Measurements from ENCODE around the gene SYNJ2. TPM values are rescaled to one million over a fixed set of nuclear protein-coding genes. Genes with fewer than 3 reads are reported as not detected.

Gene SYNJ2
- total RNA-seq, 2 experiments from 2014 or later: 32.2 to 32.3 TPM

DNA sequence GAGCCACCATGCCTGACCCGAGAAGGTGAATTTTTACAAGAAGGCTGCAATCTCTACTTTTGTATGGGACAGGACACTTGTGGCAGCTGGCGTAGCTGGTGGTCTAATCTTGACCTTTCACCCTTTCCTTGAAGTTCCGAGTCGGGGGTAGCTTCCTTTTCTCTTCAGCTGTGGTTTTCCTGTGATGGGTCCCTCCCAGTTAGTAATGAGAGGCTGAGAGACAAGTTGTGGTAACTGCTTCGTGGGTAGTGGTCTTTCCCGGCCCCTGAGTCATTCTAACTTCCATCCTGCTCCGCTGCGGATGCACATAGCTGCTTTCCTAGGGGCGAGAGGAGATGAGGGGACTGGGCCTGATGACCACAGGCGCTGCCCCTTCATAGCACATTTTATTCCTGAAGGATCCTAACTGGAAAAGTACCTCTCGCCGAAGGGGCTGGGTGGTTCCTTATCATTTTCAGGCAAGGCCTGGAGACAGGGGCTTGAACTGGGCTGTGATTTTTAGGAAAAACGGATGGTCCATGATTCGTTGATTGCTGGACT, 3.1 kb downstream of the SYNJ2 start:
- intact Hi-C loops (cut with micrococcal nuclease): loop anchor here (5.0 kb wide), 4 partner anchors 73 to 222 kb away; partner anchors contain the start of gene SNX9
- peak overlapping the region; percentile 12 for H3K4me3 Mint-ChIP-seq
- H3K9me3 Mint-ChIP-seq: no peaks in the 10 kb centered on the region
- no peak overlapping the region for H3K27ac Mint-ChIP-seq
- ChIA-PET CTCF (interaction anchor here (1.5 to 6.5 kb wide), 3 partner anchors 16 to 87 kb away, joined by 3 to 62 read pairs (median 10); no protein-coding TSS in a partner anchor), POLR2A (interaction anchor here (0.6 kb wide), 1 partner anchor 15 kb away, joined by 3 read pairs; no protein-coding TSS in a partner anchor)
- peak; percentile 46 for DNase-seq
- no peaks in the 10 kb centered on the region for H3K27me3 Mint-ChIP-seq
- no peaks in the 10 kb centered on the region for H3K36me3 Mint-ChIP-seq
- peaks cover 44% of the 10 kb centered on the region for H3K4me1 Mint-ChIP-seq (ENCODE audit: low read depth)

DNA sequence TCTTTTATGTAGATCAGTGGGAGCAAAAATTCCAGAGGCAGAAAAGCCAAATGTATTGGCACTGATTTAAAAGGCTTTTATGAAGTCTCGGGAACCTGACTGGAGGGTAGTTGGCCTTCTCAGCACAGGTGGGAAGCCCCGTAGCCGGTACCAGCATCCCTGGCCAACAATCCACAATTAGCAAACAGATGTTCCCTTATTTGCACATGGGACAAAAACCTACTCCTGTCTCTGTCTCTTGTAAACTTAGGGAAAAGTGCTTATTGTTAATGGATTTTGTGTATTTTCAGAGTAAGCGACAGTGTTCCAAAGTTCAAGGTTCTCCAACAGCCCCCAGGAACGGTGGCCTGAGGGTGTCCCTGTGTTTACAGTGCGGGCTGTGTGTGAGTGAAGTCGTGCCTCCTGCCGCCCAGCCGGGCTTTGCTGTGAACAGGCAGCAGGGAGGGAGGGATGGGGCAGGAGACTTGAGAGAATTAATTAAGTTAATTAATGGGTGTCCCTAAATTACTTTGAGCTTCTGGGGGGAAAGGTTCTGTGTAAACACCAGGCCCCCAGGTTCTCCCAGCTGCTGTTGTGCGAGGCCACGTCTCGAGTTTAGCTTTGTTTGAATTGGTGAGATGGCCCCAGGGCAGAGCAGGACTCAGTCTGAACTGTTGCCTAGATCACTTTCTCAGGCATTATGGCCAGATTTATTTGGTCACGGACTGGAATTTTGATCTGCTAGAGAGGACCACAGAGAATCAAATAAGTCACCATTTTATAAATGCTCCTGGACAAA, 3.9 kb downstream of the SYNJ2 start:
- ChIA-PET CTCF (no interaction called here), POLR2A (no interaction called here)
- no peak overlapping the region for H3K4me3 Mint-ChIP-seq
- no peak overlapping the region for H3K27ac Mint-ChIP-seq
- H3K27me3 Mint-ChIP-seq: no peaks in the 10 kb centered on the region
- intact Hi-C loops (cut with micrococcal nuclease): no loop called here
- no peaks in the 10 kb centered on the region for H3K36me3 Mint-ChIP-seq
- DNase-seq: no peak
- H3K4me1 Mint-ChIP-seq (ENCODE audit: low read depth): peaks cover 48% of the 10 kb centered on the region
- H3K9me3 Mint-ChIP-seq: no peaks in the 10 kb centered on the region

DNA sequence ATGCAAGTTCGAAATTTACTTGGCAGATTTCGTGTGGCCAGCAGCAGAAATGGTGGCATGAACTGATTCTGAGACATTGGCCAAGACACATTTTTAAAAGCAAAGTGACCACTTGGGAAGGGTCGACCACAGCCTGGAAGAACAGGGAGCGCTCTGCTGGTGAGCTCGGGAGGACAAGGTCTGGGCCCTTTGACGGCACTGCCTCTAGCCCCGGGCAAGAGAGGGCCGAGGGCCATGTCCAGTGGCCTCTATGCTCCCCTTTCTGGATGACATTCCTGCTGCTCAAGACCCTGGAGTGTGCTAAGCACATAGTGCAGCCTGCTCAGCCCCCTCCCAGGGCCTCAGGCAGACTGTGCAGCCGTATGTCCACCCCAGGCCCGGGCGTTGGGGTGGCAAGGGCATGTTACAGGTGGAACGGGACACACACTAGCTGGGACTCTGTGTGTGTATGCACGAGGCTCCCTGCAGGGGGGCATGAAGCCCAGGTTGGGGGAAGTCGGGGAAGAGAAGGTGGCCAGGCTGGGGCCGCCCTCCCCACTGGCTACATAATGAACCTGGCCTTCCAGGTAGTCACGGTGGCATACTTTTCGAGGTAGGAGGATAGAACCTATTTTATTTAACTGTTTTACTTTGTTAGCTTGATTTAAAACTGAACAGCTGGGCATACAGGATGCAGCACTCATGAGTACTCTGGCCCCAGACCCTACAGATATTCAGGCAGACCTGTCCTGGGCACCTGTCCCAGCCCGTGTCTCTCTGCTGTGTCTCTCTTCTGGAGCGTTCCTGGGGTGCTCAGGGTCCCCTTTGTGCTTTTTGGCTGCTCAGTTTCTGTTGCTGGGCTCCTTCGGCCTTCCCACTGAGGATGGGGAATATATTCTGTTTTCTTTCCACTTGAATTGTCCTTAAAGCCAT, 6.4 kb downstream of the SYNJ2 start:
- DNase-seq: no peak
- Mint-ChIP-seq H3K4me3 (no peak overlapping the region), H3K27me3 (no peaks in the 10 kb centered on the region), H3K9me3 (no peaks in the 10 kb centered on the region), H3K27ac (no peak overlapping the region), H3K4me1 (ENCODE audit: low read depth) (peaks cover 49% of the 10 kb centered on the region), H3K36me3 (no peaks in the 10 kb centered on the region)
- CTCF ChIA-PET: interaction anchor here (1.7 kb wide), 1 partner anchor 38 kb away, joined by 7 read pairs; no protein-coding TSS in a partner anchor
- intact Hi-C loops (cut with micrococcal nuclease): no loop called here
- POLR2A ChIA-PET: no interaction called here

DNA sequence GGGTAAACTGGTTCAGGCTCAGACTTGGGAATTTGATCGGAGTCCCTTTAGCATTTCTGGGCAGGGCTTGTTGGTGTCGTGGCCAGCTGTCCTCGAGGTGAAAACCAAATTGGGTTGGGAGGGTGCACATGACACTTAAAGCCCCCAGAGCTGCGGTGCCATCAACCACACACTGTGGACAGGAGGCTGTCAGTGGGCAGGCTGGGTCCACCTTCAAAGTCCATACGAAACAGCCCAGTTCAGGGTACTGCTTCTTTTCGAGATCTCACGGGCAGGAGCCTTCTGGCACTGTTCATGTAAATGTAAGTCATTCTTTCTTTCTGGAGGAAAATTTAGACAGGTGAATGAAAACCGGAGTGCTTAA, 7.0 kb downstream of the SYNJ2 start:
- intact Hi-C loops (cut with micrococcal nuclease): no loop called here
- H3K4me1 Mint-ChIP-seq (ENCODE audit: low read depth): peaks cover 48% of the 10 kb centered on the region
- no peaks in the 10 kb centered on the region for H3K27me3 Mint-ChIP-seq
- DNase-seq: no peak
- no peak overlapping the region for H3K4me3 Mint-ChIP-seq
- no peak overlapping the region for H3K27ac Mint-ChIP-seq
- CTCF ChIA-PET: interaction anchor here (1.7 kb wide), 1 partner anchor 38 kb away, joined by 7 read pairs; no protein-coding TSS in a partner anchor
- no peaks in the 10 kb centered on the region for H3K36me3 Mint-ChIP-seq
- POLR2A ChIA-PET: no interaction called here
- no peaks in the 10 kb centered on the region for H3K9me3 Mint-ChIP-seq

DNA sequence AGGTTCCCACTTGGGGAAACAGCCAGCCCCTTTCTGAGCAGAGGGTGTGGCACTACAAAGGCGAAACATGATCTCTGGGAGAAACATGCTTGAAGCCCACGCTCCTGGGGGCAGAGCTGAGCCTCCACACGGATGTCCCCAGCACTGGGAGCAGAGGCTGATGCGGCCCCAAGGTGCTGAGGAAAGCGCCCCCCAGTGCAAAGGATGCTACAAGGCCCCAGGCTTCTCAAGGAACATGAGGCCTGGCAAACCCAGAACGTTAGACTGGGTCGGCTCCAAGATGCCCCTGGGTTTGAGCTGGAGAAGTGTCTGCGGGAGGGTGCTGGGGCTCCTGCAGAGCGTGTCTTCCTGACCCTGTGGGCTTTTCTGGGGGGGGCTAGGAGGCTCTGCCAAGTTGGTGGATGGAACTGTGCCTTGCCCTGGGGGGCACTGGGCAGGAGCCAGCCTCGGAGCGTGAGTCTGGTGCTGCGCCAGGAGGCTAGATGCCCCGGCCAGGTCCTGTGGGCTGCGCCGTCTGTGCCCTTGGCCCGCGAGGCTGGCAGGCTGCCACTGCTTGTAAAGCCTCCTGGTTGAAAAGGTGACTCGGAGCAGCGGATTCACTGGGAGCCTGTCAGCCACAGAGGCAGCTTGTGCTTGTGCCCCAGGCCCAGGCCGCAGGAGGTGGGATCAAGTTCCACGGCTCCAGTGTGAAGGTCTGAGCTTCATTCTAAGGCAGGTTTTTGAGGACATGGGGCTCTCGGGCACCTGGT, 8.1 kb downstream of the SYNJ2 start:
- no peaks in the 10 kb centered on the region for H3K9me3 Mint-ChIP-seq
- no peak for DNase-seq
- H3K27me3 Mint-ChIP-seq: no peaks in the 10 kb centered on the region
- no peaks in the 10 kb centered on the region for H3K36me3 Mint-ChIP-seq
- H3K4me3 Mint-ChIP-seq: no peak overlapping the region
- H3K4me1 Mint-ChIP-seq (ENCODE audit: low read depth): peaks cover 42% of the 10 kb centered on the region
- no peak overlapping the region for H3K27ac Mint-ChIP-seq
- ChIA-PET POLR2A (no interaction called here), CTCF (interaction anchor here (0.6 to 1.7 kb wide), 2 partner anchors 37 to 84 kb away, joined by 3 to 7 read pairs; no protein-coding TSS in a partner anchor)
- intact Hi-C loops (cut with micrococcal nuclease): no loop called here

DNA sequence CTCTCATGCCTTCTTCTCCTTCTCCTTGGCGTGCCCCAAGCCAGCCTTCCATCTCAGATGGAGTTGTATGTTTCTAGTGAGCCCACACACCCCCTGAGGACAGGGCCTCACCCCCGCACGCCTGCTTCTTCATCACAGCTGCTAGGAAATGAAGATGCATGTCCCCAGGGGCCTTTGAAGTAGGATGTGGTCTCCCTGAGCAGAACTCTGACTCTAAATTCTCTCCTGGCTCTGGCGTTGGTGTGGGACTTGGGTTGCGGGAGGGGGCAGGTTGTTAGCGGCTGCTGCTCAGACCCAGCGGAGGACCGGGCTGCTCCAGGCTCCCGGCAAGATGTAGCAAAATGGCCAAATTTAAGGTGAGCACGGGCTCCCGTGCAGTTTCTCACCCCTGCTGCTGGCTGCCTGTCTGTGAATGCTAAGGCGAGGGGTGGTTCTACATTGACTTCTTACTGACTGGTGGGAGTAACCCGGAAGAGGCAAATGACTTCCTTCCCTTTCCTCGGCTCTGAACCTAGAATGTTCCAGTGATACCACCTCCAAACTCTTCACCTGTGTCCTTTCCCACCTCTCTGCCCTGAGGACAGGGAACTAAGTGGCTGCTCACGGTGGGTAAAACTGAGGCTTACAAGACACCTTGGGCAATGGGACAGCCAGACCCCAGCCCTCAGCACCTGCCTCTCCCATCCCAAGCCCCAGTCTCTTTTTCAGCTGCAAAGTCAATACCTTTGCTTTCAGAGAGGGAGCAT, 8.8 kb downstream of the SYNJ2 start:
- peak; percentile 60 for DNase-seq
- Mint-ChIP-seq H3K9me3 (no peaks in the 10 kb centered on the region), H3K27me3 (no peaks in the 10 kb centered on the region), H3K4me3 (peak overlapping the region; percentile 50), H3K27ac (no peak overlapping the region), H3K36me3 (no peaks in the 10 kb centered on the region), H3K4me1 (ENCODE audit: low read depth) (peaks cover 34% of the 10 kb centered on the region)
- intact Hi-C loops (cut with micrococcal nuclease): no loop called here
- ChIA-PET POLR2A (interaction anchor here (0.6 kb wide), 1 partner anchor 43 kb away, joined by 3 read pairs; no protein-coding TSS in a partner anchor), CTCF (interaction anchor here (0.6 to 1.7 kb wide), 3 partner anchors 9 to 83 kb away, joined by 3 to 7 read pairs (median 3); partner anchors contain the start of gene SYNJ2)

DNA sequence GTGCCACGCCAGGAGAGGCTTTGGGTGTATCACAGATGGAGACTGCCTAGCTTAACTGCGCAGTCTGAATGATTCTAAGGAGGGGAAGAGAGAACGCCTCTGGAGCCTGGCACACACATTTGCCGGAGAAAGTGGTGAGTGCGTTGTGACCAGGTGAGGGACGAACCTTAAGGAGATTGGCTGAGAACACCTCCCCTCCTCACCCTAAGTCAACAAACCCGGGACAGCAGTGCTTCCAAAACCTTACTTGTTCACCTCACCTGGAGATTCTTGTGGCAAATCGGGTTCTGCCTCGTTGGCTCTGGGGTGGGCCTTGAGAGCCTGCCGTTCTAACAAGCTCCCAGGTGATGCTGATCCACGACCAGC, 9.4 kb downstream of the SYNJ2 start:
- H3K9me3 Mint-ChIP-seq: no peaks in the 10 kb centered on the region
- ChIA-PET CTCF (interaction anchor here (1.0 kb wide), 1 partner anchor 9 kb away, joined by 3 read pairs; the partner anchor contains the start of gene SYNJ2), POLR2A (no interaction called here)
- H3K36me3 Mint-ChIP-seq: no peaks in the 10 kb centered on the region
- DNase-seq: no peak
- intact Hi-C loops (cut with micrococcal nuclease): no loop called here
- no peak overlapping the region for H3K27ac Mint-ChIP-seq
- peaks cover 36% of the 10 kb centered on the region for H3K4me1 Mint-ChIP-seq (ENCODE audit: low read depth)
- no peaks in the 10 kb centered on the region for H3K27me3 Mint-ChIP-seq
- no peak overlapping the region for H3K4me3 Mint-ChIP-seq

DNA sequence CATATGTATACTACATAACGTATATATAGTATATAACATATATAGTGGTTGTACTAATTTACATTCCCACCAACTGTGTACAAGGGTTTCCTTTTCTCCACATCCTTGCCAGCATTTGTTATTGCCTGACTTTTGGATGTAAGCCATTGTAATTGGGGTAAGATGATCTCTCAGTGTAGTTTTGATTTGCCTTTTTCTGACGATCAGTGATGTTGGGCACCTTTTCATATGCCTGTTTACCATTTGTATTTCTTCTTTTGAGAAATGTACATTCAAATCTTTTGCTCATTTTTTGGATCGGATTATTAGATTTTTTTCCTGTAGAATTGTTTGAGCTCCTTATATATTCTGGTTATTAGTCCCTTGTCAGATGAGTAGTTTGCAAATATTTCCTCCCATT, 11.4 kb downstream of the SYNJ2 start:
- no peaks in the 10 kb centered on the region for H3K9me3 Mint-ChIP-seq
- intact Hi-C loops (cut with micrococcal nuclease): no loop called here
- ChIA-PET POLR2A (no interaction called here), CTCF (no interaction called here)
- no peaks in the 10 kb centered on the region for H3K27me3 Mint-ChIP-seq
- peaks cover 42% of the 10 kb centered on the region for H3K4me1 Mint-ChIP-seq (ENCODE audit: low read depth)
- no peak overlapping the region for H3K4me3 Mint-ChIP-seq
- no peak overlapping the region for H3K27ac Mint-ChIP-seq
- no peaks in the 10 kb centered on the region for H3K36me3 Mint-ChIP-seq
- no peak for DNase-seq

DNA sequence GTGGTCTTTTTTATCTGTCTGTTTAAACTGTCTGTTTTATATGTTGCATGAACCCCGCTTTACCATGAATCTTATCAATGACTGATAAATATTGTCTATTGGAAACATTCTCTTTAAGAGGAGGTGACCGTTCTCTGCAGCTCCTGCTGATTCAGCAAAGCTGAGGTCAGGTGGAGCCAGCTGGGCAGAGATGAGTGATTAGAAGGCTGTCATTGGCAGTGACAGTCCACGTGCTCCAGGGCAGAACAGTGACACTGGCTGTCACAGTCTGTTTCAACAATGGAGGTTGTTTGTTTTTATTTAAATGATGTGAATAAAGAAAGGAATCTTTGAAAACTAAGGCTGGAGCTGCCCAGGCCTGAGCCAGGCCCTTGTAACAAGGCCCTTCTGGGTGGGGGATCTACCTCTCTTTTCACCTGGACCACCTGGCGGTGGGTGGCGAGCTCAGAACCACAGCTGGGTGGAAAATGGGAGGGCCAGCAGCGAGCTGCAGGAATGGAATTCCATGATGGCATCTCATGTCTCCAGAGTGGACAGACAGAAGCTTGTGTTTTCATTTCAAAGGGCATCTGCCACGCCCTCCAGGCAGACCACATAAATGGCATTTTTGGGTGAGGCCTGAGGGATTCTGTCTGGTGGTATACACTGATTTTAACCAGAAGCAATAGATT, 12.6 kb downstream of the SYNJ2 start:
- no peaks in the 10 kb centered on the region for H3K36me3 Mint-ChIP-seq
- H3K27me3 Mint-ChIP-seq: no peaks in the 10 kb centered on the region
- intact Hi-C loops (cut with micrococcal nuclease): no loop called here
- no peak overlapping the region for H3K4me3 Mint-ChIP-seq
- peaks cover 38% of the 10 kb centered on the region for H3K4me1 Mint-ChIP-seq (ENCODE audit: low read depth)
- ChIA-PET POLR2A (no interaction called here), CTCF (interaction anchor here (1.9 to 2.0 kb wide), 2 partner anchors 12 to 32 kb away, joined by 6 to 9 read pairs; partner anchors contain the start of gene SYNJ2)
- no peak for DNase-seq
- H3K27ac Mint-ChIP-seq: no peak overlapping the region
- no peaks in the 10 kb centered on the region for H3K9me3 Mint-ChIP-seq

DNA sequence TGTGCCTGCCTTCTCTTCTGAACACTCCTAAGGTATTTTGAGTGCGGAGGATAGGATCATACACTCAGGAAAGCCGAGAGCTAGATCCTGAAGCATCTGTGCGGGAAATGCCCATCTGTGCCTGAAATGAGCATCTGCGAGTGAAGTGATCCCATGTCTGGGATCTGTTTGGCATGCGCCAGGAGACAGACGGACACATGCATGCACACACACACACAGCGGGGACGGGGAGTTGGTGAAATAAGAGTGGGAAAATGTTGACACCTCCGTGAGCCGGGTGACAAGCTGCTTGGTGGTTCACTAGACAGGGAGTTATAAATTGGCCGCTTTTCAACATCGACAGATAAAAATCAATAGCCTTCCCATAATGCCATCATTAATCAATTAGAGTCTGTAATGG, 13.8 kb downstream of the SYNJ2 start:
- Mint-ChIP-seq H3K4me3 (no peak overlapping the region), H3K27me3 (no peaks in the 10 kb centered on the region), H3K27ac (no peak overlapping the region), H3K4me1 (ENCODE audit: low read depth) (peaks cover 29% of the 10 kb centered on the region), H3K9me3 (no peaks in the 10 kb centered on the region), H3K36me3 (no peaks in the 10 kb centered on the region)
- POLR2A ChIA-PET: interaction anchor here (0.7 kb wide), 1 partner anchor 14 kb away, joined by 3 read pairs; no protein-coding TSS in a partner anchor
- DNase-seq: no peak
- intact Hi-C loops (cut with micrococcal nuclease): no loop called here
- CTCF ChIA-PET: interaction anchor here (1.2 to 2.0 kb wide), 3 partner anchors 13 to 75 kb away, joined by 4 to 9 read pairs (median 6); partner anchors contain the start of gene SYNJ2
